HK-2 (cell line): ENCODE measurements around the gene CDK5.
"Not testable (repeated sequence)": the region's sequence is repeated elsewhere in the genome, so short reads cannot be mapped to it uniquely, and the experiment has no call there.

Experiments
- DNase-seq: peaks from one replicate; pipeline ENCODE4 v3.0.0-alpha.2; 2018; ENCODE audit not compliant: unreplicated experiment

Gene CDK5

GRCh38 chr7:151013733-151014497, 43.8 kb downstream of the CDK5 start:
- peak; percentile 70 for DNase-seq

DNA sequence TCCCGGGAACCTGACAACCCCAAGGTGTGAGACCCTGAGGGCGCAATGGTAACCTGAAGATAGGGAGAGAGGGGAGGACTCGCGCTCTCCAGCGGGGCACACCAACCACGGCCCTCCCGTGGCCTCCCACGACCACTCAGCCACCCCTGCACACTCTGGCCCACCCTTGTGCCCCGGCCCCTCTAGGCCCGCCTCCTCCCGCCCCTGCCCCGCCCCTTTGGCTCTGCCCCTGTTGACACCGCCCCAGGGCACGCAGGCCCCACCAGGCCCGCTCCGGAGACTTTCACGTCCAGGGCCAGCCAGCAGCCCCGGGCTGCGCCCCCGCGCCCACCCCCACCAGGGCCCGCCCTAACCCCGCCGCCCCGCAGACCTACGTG, 44.4 kb downstream of the CDK5 start:
- no peak for DNase-seq

- DNase-seq, result no peak
Observed at GRCh38 chr7:151012911-151013347, 44.8 kb downstream of the CDK5 start.

DNA sequence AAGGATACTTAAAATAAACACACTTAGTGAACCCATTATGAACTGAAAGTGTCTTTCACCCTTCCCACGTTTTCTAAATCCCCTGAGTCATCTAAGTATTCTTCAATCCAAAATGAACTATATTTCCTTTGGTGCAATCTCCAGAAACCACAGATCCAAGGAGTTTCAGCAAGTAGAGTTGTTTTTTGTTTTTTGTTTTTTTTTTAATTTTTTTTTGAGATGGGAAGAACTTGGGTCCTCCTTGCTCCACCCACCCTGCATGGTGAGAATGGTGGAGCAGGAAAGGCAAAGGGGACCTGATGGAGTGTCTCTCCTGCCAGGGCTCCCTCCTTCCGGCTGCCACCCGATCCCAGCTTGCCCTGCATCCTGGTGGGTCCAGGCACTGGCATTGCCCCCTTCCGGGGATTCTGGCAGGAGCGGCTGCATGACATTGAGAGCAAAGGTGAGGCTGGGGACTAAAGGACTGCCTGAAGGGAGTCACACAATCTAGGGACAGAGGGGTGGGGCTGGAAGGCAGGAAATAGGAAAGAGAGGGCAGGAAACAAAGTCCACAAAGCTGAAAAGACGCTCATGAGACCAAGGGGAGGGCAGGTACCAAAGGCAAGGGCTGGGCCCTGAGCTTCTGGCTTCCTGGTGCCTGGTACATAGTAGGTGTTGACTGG, 45.5 kb downstream of the CDK5 start:
- DNase-seq, result no peak

DNA sequence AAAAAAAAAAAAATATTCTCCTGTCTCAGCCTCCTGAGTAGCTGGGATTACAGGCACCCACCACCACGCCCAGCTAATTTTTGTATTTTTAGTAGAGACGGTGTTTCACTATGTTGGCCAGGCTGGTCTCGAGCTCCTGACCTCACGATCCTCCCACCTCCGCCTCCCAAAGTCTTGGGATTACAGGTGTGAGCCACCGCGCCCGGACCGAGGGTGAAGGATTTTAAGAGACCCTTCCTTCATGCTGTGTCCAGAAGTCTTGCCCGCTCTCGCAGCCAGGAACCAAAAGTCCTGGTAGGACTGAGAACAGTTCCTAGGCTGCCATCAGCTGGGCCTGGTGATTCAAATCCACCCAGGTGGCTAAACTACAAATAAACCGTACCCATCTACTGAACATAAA, 46.1 kb downstream of the CDK5 start:
- not testable (repeated sequence) for DNase-seq

GRCh38 chr7:151011097-151011409, 46.6 kb downstream of the CDK5 start:
- no peak for DNase-seq

DNA sequence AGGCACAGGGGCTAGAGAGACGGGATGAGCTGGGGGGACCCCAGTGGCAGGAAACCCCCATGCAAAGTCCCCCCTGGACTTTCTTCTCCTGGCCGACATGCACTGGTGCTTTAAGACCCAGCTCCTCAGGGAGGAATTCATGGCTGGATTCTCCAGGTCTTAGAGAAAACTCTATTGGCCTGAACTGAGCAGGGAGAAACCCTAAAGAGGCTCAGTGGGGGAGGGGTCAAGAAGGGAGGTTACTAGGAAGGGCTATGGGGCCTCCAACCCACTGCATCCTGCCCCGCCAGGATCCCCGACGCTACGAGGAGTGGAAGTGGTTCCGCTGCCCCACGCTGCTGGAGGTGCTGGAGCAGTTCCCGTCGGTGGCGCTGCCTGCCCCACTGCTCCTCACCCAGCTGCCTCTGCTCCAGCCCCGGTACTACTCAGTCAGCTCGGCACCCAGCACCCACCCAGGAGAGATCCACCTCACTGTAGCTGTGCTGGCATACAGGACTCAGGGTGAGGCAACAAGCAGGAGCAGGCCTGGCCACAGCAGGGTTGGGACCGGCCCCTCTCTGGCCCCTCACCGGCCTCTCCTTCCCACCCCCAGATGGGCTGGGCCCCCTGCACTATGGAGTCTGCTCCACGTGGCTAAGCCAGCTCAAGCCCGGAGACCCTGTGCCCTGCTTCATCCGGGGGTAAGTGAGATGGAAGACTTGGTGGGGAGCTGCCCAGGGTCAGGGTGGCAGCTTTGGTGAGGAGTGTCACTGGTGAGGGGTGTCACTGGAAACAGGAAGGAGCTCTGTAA, 47.2 kb downstream of the CDK5 start:
- DNase-seq, result no peak

- DNase-seq, result no peak
Observed at GRCh38 chr7:151010037-151010306, 47.7 kb downstream of the CDK5 start.

DNA sequence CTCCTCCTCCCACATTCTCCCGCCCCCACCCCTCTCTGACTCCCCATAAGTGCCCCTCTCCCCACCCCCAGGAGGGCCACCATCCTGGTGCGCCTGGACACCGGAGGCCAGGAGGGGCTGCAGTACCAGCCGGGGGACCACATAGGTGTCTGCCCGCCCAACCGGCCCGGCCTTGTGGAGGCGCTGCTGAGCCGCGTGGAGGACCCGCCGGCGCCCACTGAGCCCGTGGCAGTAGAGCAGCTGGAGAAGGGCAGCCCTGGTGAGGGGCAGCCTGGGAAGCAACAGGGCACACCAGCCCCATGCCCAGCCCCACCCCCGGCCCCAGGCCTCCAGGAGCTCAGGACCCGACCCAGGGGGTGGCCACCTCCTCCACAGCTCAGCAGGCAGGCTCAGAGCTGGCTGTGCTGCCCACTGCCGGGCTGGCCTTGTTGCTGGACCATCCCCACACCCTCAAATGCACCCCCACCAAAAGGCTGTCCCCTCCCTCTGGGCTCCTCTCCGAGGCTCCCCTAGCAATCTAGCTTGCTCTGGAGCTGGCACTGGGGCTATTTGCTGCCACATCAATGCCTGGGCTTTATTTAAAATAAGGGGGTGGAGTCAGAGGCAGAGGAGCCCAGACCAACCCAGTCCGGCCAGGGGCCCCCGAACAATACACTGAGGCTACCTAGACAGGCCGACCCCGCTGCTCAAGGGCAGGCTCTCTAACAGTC, 48.2 kb downstream of the CDK5 start:
- DNase-seq, result no peak

DNA sequence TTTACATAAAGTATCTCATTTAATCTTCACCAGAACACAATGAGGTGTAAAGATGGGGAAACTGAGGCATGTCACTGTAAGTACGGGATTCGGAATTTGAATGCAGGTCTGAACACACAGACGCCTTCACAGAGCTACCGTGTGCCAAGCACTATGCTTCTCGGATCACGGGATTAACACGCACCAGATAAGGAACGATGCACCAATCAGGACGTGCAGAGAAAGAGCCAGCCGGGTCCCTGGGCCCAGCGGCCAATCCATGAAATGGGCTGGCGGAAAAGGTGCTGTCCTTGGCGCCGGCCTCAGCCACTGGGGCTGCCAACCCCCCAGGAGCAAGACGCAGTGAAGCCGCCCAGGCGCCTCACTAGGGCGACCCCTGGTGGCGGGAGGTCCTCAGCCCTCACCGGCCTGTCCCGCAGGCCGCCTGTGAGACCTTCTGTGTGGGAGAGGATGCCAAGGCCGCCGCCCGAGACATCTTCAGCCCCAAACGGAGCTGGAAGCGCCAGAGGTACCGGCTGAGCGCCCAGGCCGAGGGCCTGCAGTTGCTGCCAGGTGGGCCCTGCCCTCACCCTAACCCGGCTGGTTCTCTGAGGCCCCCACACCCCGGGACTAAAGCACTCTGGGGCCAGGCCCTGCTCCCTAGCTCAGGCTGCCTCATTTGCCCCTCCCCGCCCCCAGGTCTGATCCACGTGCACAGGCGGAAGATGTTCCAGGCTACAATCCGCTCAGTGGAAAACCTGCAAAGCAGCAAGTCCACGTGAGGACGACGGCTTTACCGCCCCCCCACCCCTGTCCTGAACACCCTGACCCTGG, 49.0 kb downstream of the CDK5 start:
- no peak for DNase-seq

GRCh38 chr7:151008143-151008510, 49.6 kb downstream of the CDK5 start:
- no peak for DNase-seq

DNA sequence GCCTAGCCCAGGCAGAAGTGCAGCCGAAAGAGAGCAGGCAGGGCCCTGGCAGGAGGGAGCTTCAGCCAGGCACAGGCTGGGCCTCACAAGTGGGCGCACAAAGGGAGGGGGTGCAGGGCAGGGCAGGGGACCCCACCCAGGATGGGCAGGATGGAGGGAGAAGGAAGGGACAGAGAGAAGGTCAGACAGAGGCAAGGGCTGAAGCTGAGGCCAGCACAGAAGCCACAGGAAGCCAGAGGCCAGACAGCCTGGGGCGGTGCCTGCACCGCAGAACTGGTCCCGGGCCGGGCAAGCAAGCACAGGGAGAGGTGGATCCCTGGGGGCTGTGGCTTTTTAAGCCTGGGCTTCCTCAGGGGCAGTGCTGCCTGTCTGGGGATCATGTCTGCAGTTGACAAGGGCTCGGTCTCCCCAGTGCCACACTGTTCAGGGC, 50.2 kb downstream of the CDK5 start:
- no peak for DNase-seq

GRCh38 chr7:151006590-151007300, 51.0 kb downstream of the CDK5 start:
- DNase-seq, result no peak

GRCh38 chr7:151005566-151005965, 52.1 kb downstream of the CDK5 start:
- no peak for DNase-seq
